Glomerular endothelial cell (primary cell): Measurements from ENCODE around the gene DCAF15. TPM values are rescaled to one million over a fixed set of nuclear protein-coding genes. Genes with fewer than 3 reads are reported as not detected.
"Not testable (repeated sequence)": the region's sequence is repeated elsewhere in the genome, so short reads cannot be mapped to it uniquely, and the experiment has no call there.

Experiments used
- DNase-seq: peaks from one replicate; pipeline ENCODE4 v3.0.0-alpha.2; 2011; ENCODE audit warnings: low read depth, low spot score; ENCODE audit errors: extremely low read depth
- total RNA-seq: library from RNA; depleted of rRNA; stranded (reverse); fragments of >200 nt; gene quantifications from 2 replicates; pipeline ENCODE4 v1.2.3, GENCODE V29; 2015

DCAF15 gene
- total RNA-seq, 1 donor from 2014 or later, result 30.0 TPM

- not testable (repeated sequence) for DNase-seq
These were observed 21.2 kb downstream of the DCAF15 start for GRCh38 chr19:13973479-13973878.

DNA sequence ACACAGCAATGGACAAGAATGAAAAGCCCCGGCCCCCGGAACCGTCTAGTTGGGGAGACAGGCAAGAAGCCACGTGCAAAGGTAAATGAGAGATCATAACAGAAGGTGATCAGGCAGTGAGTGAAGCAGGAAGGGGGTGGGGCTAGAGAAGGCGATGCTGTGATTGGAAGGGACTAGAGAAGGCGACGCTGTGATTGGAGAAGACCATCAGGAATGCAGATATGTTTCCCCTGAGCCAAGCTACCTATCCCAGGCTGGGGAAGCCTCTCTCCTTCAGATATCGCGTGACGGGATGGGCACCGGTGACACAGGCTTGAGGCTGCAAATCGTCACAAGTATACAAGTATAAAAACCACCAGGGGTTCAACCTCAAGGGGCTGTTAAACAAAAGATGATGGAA is 21.8 kb downstream of the DCAF15 start:
- no peak for DNase-seq

DNA sequence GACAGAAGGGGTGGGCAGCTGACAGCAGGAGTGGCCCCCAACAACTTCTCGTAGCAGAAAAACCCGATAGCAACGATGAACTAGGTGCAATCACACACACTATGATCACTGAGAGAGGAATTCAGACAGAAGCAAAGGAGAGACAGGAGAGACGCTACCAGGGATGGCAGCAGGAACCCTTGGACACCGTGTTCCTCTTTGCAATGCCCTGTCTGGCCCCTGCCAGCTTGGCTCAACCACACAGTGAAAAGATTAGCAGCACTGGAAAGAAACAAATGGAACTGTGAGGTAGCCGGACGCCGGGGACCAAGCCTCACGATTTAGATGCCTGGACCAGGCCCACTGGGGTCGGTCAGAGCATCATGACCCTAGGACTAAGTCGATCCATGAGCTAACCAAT is 23.6 kb downstream of the DCAF15 start:
- DNase-seq, result no peak

DNA sequence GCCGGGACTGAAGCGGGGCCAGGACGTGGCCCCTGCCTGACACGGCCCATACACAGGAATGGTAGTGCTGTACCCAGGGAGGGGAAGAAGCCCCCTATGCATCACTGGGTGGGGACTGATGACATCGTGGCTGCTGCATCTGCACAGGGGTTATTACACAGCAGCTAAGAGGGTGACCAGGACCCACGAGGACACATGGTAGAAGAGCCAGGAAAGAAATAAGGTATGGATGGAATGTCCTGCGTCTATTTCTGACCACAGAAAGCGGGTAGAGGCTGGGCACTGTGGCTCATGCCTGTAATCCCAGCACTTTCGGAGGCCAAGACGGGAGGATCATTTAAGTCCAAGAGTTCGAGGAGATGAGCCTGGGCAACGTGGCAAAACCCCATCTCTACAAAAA is 24.1 kb downstream of the DCAF15 start:
- DNase-seq, result no peak

DNA sequence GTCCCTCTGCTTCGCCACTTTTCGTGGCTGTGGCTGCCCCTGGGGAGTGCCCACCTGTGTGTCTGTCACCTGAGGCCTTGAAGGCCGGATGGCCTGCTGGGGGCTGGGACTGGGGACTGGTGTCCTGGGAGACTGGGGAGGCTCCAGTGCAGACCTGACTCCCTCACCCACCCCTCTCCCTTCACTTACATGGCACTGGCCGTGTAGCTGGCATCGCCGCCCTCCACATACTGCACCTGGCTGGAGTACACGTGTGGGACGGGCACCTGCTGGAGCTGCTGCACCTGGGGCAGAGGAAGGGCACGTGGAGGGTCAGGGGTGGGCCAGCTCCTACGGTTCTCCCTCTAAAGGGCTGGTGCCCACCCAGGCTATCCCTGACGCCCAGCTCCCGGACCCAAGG is 25.5 kb downstream of the DCAF15 start:
- no peak for DNase-seq

DNA sequence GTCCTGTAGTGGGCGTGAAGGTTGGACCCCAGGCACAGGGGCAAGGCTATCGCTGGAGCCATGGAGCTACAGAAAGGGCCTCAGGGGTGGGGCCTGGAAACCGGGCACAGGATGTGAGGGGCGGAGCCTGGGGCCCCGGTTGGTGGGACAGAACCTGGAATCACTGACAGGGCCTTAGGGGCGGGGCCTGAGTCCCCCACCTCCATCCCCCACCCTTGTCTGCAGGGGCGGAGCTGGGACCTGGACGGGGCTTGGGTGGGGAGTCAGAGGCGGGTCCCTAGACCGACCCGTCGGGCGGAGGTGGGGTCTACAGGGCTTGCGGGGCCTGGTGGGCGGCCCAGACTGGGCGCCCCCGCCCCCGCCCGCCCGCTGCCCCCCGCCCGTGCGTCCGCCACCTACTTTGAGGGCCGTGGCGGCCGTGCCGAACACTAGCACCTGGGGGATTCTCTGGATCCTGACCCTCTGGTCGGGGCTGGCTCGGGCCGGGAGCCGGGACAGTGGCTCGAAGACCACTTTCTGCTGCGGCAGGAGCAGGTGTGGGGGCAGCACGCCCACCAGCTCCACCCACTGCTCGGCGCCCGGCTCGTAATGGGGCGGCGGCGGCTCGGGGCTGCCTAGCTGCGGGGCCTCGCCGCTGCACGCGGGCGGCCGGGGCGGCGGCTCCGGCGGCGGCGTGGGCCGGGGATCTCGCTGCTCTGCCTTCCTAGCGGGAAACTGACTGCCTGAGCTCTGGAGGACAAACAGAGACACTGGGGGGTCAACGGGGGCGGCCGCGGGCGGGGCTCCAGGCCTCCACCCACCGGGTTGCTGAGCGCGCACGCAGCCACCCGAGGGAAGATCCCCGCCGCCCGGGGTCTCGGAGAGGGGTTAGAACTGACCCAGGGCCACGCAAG is 26.3 kb downstream of the DCAF15 start:
- DNase-seq, result no peak

- no peak for DNase-seq
These were observed 26.9 kb downstream of the DCAF15 start for GRCh38 chr19:13979244-13979615.

- DNase-seq, result no peak
These were observed 27.4 kb downstream of the DCAF15 start for GRCh38 chr19:13979686-13980085.

DNA sequence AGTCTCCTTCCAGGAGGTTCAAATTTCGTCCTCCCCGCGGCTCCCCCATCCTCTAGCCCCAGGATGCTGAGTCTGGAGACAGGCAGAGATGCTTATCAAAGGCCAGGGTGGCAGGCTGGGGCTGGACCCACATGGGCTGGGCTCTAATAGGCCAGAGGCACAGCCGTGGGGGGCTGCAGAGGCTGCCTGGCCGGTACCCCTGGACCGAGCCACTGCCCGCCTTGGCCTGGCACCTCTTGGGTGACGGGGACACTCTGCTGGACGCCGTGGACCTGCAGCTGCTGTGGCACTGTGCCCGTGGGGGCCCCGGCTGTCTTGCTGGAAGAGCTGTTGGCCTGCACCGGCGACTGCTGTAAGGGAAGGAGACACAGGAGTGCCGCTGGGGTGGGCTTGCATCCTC is 28.0 kb downstream of the DCAF15 start:
- no peak for DNase-seq

- DNase-seq, result no peak
These were observed 28.7 kb downstream of the DCAF15 start for GRCh38 chr19:13981021-13981420.

DNA sequence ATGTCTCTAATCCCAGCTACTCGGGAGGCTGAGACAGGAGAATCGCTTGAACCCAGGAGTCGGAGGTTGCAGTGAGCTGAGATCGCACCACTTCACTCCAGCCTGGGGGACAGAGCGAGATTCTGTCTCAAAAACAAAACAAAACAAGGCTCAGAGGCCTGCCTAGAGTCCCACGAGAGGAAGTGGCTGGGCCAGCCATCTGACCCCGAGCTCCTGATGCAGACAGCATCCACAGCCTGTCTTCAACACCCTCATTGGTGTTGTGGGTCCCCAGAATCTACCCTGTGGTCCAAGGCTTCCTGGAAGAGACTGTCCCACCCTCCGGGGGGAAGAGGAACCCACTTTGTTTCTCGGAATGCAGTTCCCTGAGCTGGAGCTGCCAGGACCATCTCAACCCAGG is 29.2 kb downstream of the DCAF15 start:
- DNase-seq, result no peak

GRCh38 chr19:13981988-13982501 is 29.7 kb downstream of the DCAF15 start:
- DNase-seq, result no peak

- no peak for DNase-seq
These were observed 30.5 kb downstream of the DCAF15 start for GRCh38 chr19:13982773-13983172.

- no peak for DNase-seq
These were observed 31.0 kb downstream of the DCAF15 start for GRCh38 chr19:13983213-13983889.

DNA sequence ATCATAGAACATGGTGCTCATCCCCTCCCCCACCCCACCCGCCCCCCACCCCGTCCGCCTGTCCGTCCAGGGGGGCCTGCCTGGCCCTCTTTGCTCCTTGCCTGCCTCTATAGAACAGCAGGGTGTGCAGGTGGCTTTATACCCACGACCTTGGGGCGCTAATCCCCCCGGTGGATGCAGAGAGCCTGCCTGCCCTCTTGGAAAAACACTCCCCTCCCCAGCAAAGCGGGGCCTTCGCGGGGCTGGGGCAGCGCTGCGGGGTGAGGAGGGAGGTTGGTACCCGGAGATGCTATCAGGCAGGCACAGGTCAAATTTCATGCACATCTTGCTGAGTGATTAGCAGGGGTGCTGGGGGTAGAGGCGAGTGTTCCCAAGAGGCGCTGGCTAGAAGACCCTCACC is 31.9 kb downstream of the DCAF15 start:
- DNase-seq, result no peak

DNA sequence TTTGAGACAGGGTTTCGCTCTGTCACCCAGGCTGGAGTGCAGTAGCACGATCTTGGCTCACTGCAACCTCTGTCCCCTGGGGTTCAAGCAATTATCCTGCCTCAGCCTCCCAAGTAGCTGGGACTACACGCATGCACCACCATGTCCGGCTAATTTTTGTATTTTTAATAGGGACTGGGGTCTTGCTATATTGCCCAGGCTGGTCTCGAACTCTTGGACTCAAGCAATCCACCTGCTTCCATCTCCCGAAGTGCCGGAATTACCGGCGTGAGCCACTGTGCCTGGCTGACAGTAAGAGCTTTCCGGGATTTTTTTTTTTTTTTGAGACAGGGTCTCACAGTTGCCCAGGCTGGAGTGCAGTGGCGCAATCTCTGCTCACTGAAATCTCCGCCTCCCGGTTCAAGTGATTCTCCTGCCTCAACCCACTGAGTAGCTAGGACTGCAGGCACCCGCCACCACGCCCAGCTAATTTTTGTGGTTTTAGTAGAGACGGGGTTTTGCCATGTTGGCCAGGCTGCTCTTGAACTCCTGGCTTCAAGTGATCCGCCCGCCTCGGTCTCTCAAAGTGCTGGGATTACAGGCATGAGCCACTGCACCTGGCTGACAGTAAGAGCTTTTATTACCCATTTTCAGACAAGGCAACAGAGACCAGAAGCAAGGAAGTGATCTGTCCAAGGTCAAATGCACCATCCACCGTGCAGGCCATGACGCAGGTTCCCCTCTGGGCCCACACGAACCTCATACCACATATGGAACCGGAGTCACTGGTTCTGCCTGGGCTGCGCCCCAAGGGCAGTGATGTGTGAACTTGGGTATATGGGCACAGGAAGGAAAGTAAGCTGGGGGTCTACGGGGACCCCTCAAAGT is 32.8 kb downstream of the DCAF15 start:
- DNase-seq, result no peak

- no peak for DNase-seq
These were observed 33.5 kb downstream of the DCAF15 start for GRCh38 chr19:13985771-13986347.

DNA sequence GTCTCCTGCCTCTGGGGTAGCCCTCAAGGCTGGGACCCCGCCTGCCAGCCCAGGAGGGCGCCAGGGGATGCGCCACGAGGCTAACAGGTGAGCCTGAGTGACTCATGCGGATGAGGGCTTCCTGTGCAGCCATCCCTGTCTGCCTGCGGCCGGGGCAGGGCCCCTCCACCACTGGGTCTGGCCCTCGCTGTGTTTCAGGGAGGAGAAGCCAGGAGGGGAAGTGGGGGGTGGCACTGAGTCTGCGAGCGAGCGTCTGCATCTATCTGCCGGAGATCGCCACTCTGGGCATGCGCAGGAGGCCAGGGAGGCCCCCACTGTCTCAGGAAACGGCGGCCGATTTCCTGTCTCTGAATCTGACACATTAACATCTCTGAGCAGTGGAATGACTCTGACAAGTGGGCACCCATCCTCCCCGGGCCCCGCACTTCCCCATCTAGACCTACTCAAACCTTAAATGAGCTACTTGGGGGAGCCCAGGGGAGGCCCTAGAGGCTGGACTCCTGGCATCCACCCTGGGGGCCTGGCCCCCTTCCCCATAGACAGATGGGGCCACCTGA is 34.1 kb downstream of the DCAF15 start:
- peak; percentile 42 for DNase-seq

GRCh38 chr19:13987101-13987890 is 35.0 kb downstream of the DCAF15 start:
- no peak for DNase-seq

DNA sequence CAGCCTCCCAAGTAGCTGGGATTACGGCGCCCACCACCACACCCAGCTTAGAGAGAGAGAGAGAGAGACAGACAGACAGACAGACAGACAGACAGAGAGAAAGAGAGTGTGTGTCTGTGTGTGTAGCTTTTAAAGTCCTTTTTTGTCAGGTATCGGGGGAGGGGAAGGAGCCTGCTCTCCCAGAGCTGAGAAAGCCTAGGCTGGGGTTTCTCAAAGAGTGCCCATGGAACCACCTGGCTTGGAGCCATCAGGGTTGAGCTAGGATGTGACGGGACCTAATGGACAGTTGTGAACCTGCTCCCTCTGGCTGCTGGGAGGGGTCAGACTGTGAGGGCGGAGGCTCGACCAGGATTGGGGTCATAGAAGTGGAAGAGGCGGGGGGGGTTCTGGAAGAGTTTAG is 37.2 kb downstream of the DCAF15 start:
- DNase-seq, result no peak
